HG03432 (cell line): ENCODE results near the gene PSAP.

Source experiments
- ATAC-seq: cut with Tn5 transposase; IDR thresholded peaks from one replicate; pipeline ENCODE4 v1.9.1; 2021; ENCODE audit warnings: mild to moderate bottlenecking, moderate library complexity; ENCODE audit not compliant: unreplicated experiment

The PSAP gene

DNA sequence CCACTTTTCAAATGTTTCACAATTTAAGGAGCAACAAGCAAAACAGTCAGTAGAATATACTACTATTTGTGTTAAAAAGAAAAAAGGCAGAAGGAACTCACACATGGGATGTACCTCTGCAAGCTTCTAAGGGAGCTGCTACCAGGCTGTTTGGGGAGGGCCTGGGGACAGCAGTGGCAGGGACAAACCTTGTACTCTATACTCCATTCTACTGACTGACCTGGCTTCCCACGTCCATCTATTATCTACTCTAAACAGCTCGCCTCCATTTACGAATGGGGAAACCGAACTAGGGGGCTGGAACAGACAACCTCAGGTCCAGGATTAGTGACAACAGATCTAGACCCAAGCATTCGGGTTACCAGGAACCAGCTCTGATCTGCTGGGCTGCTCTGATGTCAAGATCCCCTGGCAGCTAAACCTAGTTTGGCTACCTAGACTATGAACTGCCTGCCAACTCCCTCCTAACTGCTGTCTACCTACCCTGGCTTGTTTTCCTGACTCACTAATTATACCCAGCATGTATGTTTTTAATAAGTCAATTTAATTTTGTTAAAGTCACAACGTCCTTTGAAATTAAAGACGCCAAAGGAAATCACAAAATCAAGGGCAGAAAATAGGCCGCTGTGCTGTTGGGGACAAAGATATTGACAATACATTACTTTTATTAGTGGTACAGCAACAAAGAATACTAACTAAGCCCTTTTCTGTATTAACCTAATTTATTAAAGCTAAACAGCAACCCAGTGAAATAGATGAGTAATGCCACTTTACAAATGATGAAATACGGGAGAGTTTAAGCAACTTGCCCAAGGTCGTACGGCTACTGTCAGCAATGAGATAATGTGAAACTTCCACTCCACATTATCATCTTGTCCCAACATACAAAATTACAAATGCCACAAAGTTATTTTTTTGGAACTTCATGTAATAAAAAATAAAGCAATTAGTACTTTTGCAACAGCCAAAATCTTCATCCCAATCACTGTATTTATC, 5.3 kb downstream of the PSAP start:
- ATAC-seq, result no peak

DNA sequence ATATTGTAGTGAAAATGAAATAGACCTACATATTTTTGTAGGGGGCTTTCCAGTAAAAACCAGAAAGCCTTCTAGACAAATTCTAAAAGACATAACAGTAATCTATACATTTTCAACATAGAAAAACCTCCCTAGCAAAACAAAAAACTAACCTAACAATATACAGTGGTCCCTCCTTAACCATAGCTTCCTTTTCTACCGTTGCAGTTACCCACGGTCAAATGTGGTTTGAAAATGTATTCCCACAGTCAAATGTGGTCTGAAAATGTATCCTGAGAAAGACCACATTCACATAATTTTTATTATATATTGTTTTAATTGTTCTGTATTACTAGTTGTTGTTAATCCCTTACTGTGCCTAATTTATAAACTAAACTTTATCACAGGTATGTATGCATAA, 6.4 kb downstream of the PSAP start:
- no peak for ATAC-seq

DNA sequence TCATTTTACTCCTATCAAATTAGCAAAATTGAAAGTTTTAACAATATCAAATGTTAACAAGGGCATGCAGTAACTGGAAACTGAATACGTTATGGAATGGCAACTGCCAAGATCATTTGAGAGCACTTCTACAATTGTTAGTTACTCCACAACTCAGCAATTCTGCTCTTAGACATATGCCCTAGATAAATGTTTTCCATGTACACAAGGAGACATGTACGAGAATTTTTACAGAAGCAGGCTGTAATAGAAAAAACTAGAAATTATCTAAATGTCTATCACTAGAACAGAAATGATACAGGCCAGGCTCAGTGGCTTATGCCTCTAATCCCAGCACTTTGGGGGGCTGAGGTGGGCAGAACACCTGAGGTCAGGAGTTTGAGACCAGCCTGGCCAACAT, 7.0 kb downstream of the PSAP start:
- ATAC-seq, result no peak

DNA sequence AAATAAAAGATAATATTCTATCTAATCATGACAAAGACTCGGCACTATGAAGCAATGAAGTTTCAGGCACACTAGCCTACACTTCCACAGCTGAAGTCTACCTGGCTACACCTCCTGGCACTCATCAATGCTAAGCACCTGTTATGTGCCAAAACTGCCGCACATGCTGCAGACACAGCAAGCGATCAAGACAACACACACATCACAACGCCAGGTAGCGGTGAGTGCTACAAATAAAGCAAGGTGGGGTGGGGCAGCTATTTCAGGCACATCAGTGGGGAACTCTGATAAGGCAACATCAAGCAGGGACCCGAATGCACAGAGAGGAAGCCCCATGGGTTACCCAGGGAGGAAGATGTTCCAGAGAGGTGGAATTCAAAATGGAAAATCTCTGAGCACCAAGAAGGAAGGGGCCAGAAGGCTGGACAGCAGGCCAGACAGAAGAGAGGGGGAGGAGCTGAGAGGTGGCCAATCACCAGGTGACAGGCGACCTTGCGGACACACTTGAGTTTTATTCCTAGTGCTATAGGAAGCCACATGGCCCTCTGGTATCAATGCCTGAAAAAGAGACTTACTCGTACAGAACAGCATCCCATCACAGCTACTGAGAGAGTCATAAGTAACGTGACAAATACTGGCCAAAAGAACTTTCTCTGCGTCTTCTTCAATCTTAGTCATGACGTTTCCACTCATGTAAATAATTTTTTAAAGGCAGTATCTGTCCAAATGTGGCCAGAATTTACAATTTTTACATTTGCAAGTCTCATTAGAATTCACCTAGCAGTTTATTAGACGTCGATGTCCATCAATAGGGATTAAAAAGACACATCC, 8.0 kb downstream of the PSAP start:
- ATAC-seq, result no peak

DNA sequence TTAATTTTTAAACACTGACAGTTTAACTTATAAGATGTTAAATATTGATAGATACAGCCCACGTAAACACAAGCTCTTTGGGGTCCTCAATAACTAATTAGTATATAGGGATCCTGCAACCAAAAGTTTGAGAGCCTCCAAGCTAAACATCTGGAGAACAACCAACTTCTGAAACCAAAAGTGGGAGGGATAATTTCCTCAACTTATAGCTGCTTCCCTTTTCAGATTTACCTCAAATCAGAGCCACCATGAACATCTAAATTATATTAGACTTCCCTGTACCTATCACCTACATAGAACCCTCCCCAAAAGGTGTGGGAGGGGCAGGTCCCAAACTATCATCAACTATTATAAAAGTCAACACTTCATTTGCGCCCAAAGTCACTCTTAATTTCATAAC, 8.6 kb downstream of the PSAP start:
- ATAC-seq, result no peak

DNA sequence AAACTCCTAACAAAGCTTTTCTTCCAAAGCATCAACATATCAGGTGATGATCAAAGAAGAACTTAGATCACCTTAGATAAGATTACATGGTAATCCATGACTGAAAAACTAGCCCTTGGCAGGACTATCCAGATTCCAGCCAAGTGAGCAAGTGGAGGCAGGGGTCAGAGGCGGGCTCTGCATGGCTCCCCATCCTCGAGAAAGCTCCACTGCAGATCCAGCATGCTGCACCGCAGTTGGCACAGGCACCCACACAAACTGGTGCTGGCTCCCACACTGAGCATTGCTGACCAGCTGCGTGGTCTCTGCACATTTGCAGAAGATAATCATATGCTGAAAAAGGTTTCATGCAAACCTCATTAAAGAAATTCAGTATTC, 10.1 kb downstream of the PSAP start:
- no peak for ATAC-seq

DNA sequence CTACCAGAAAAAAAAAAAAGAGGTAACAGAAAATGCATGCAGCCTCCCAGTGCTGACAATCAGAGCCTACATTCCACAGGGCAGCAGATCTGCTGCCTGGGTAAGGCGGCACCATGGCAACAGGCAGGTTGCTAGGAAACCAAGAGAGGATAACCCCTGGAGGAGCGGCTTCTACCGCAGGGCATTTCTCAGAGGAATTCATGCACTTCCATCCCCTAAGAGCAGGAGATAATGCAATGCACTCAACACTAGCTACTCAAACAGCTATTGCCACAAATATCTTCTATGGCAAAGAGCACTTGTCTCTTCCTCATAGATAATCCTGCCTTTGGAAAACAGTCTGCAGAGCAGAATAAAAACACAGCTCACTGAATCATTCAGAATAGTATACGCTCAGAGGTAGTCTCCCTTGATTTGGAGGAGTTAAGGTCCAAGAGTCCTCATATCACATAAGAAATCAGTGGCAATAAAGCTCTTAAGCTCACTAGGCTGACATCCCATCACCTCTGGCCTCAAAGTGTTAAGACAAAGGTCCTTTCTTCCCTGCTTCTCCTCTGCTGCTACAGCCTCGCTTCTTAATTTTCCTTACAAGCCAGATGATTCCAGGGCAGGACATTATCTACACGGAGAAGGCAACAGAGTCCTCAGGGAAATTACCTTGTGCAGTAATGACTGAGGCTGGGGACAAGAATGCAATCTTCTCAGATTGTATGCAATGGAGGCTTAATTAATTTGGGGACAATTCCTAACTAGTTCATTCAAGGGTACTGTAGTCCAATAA, 10.7 kb downstream of the PSAP start:
- ATAC-seq, result no peak

DNA sequence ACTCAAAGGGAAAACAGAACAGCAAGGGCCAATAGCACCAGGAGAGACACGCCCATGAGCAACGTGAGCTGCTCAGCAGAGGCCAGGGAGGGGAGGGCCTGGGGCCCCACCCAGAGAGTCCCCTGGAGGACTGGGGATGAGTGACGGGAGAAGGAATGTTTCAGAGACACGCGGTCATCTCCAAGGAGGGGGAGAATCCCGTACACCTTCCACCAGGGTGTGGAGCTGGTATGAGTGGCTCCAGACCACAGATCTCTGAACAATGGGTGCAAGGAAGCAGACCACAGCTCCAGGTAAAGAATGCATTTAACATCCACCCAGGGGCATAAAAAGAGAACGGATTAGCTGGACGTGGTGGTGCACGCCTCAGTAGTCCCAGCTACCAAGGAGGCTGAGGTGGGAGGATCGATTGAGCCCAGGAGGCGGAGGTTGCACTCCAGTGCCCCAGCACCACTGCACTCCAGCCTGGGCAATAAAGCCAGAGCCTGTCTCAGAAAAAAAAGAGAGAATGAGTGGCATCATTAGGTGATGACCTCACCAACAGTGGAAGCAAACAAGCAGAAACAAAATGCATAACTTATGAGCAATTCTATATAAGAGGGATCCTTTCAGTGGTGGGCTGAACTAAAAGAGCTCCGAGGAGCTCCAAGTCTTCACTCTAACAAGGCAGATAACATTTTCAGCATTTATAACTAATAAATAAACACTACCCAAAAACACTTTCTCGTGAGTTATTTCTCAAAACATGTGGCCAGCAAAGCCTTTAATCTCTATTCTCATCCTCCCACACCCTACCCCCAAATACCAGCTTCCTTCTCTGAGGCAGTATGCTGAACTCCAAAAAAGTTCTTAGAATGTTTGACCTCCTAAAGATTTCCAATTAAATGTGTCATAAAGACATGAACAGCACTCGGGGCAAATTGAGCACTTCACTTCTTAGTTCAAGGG, 12.5 kb downstream of the PSAP start:
- ATAC-seq, result no peak

DNA sequence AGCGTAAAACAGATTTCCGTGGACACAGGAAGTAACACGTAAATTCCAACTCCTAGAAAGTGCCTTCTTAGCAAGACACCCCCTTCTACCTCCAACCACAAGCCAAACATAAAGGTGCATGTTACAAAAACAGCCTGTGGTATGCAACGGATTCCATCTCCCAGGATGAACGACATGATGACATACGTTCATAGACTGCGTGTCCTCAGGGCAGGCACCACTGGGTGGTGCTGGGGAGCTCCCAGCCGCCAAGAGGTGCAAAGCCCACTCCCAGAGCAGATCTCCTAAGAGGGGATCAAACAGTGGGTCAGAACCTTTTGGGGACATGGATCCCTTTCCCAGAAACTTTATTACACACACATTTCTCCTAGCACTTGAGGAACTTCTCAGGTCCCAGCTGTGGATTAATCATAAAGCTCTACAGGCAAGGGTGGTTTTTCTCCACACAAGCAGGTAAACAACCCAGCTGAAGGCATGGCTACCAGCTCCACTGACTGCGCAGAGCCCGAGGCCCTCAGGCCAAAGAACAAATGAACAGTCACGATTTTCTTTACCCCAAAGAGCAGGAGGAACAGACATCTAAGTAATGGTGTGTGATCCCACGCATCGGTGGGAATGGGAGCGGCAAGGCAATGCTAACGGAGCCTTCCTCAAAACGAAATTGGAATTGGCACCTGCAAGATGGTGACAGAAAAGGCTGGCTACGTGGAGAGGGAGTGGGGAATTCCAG, 13.8 kb downstream of the PSAP start:
- no peak for ATAC-seq

DNA sequence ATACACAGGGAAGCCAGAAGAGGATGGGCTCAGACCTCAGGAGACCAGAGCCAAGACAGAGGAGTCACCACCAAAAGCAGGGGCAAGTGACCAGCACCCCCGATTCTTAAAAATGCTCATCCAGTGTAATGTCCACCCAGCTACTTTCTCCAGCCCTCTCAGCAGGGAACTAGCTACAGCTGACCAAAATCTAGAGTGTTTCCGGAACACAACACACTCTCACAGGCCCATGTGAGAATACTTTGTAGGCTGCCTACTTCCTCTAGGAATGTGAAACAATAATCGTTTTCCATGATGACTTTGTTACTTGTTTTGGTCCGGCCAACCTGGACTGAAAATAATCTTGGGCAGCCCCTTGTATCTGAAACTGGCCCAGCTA, 14.5 kb downstream of the PSAP start:
- ATAC-seq, result peak; percentile 19

DNA sequence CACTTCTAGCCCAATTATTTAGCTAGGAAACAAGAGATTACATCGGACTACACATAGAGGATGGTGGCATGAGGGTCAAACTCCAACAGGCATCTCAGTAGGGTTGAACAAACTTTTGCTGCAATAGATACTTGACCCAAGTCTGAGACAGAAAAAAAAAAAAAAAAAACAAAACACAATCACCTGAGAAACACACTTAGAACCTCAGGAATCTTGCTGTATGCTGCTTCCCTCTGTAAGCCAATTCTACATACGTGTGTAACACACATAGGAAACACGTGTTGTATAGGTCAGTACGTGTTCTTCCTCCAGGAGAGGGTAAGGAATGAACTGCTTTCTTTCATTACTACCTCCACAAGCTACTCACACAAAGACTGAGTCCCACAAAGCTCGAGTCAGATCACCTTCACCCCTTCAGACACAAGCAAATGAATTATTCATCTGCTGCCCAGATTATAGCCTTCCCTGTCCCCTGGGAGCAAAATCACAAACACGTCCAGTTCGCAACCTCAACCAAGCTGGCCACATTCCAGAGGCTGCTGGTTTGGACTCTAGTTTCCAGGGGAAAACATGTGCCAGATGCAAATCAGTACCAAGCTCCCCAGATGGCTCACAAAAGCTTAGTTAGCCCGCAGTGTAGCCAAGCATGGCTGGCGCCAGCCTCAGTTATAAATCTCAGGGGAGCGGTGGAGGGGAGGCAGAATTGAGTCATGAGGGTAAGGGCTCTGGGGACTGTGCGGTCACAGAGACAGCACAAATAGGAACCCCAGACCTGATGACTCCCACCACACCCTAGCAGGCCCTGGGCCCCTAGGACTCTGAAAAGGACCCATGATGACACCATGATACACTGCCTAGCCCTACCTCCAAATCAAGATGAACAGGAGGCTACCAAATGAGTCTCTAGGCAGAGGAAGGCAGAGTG, 15.1 kb downstream of the PSAP start:
- peak; percentile 94 for ATAC-seq

DNA sequence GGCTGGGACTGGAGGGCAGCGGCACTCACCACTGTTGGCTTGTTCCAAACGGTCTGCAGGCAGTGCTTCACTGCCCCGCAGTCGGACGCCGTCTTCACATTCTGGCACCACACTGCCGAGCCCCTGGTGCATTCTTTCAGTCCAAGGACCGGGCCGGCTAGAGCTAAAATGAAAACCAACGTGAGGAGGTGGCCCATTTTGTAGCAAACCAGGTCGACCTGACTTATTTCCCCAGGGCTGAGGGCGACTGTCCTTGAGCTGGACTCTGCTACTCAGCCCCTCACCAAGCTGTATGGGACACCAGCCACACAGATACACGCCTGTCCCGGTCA, 16.7 kb downstream of the PSAP start:
- no peak for ATAC-seq

DNA sequence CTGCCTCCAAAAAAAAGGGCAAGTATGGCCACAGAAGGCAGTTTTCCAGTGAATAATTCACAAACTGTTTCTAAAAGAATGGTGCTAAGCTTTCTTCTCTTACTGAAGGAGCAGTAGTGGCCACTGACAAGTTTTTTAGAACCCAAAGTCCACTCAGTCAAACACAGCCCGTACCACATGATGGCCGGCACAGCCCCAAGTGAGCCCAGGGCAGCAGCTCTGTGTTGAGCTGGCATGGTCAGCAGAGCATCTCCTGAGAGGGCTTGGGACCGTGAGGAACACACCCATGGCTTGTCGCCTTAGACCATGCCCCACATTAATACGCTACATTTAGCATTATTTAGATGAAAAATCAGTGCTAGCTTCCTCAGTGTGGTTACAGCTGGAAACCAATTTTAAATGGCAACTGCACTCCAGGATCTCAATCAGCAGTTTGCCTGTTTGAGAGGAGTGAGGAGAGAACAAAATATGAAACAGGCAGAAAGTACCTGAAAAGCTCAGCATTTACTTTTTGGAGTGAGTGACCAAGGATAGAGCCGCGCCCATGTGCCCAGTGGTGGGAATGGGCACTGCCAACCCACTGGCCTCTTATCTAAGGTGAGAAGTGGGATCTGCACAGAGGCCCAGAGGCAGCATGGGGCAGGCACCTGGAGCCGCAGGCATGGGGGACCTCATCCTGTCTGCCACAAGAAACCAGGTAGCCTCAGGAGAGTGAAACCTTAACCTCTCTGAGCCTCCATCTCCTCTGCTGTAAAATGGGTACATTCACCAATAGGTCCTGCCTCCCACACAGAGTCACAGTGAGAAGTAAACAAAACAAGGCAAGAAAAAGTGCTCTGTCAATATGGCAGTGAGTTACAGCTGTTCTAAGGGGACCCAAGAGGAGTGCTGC, 17.4 kb downstream of the PSAP start:
- no peak for ATAC-seq

DNA sequence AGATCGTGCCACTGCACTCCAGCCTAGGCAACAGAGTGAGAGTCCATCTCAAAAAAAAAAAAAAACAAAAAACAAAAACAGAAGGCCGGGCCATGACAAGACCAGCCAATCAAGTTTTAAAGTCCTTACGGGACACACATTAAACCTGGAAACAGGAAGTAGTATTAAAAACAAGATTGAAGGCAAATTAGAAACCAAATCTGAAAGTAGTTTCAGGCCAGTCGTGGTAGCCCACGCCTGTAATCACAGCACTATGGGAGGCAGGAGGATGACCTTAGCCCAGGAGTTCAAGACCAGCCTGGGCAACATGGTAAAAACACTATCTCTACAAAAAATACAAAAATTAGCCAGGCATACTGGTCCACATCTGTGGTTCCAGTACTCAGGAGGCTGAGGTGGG, 18.1 kb downstream of the PSAP start:
- no peak for ATAC-seq

DNA sequence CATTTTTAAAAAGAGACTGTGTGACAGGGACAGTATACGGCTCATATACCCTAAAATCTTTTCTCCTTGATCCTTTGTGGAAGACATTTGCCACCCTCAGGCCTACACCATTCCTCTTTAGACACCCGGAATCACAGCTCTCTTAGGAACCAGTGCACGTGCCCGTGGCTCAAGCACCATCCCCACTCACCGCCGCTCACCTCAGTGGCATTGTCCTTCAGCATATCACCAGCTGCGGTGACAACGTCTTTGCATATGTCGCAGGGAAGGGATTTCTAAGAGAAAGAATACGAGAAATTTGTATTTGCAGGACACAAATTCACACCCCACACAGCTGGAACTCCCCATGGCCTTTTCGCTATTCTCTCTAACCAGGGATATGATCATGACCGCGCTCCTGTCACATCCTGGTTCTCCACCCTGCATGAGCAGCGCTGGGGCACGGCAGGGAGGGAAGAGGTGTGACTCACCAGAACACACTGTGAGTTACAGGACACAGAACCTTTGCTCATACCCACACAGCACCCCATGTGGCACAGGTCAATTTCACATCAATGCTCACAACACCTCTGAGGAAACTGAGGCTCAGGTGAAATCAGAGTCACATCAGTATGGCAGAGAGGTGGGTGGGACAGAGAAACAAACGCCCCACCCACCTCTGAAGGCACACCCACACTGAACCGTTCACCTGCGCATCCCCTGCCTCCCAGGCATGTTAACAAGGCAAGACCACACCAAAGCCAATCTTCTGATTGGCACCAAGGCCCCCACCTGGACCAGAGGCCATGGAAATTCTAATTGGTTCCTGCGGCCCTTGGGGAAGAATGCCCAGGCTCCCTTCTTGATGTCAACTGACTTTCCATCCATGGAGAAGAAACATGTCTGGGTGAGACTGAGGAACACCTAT, 19.2 kb downstream of the PSAP start:
- ATAC-seq, result no peak

DNA sequence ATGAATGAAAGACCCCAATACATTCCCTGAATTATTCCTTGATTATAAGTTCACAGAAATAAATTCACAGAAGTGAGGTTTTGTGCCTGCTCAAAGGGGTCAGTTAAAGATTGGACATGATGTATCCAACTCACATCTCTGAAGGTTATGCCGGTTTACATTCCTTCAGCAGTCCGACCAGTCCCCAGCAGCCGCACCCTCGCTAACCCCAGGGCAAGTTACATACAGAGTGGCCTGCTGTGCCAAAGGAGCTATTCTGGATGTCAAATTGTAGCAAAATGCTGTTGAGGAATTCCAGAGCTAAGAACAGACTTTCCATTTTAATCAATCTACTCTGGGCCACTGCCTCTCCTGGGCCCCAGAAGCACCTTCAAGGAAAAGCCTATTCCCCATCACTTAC, 20.3 kb downstream of the PSAP start:
- ATAC-seq, result no peak

DNA sequence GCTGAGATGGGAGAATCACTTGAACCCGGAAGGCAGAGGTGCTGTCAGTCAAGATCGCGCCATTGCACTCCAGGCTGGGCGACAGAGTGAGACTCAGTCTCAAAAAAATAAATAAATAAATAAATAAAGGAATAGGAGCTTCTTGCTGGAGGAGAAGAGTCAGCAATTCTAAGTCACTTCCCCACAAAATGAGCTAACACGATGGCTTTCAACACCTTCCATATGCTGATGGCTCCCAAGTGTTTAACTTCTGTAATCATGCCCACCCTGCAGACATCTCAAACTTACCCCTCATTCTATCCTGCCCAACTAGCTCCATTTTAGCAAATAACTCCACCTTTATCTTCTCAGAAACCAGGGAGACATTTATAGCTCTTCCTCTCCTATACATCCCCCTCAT, 21.2 kb downstream of the PSAP start:
- no peak for ATAC-seq
